ENCODE results near the gene GLYATL1B.
A peak's percentile ranks its signal among the peaks of the same experiment; 100 is the strongest.
"Not testable (repeated sequence)": the region's sequence is repeated elsewhere in the genome, so short reads cannot be mapped to it uniquely, and the experiment has no call there.

The GLYATL1B gene

GRCh38 chr11:59062602-59063529 lies 23.2 kb upstream of the GLYATL1B start:
- in situ Hi-C loops (cut with HindIII; ENCODE audit: low sequenced_read_pairs) = no loop called here
- peak overlapping the region; percentile 19 for H3K4me3 ChIP-seq (ENCODE audit: low read depth, low read length)
- DNase-seq (ENCODE audit: low read depth) = no peak
- TF ChIP-seq CTCF (IDR thresholded peaks at IDR 0.05; ENCODE audit: low read depth, low read length, missing control alignments) = no peak

- in situ Hi-C loops (cut with HindIII; ENCODE audit: low sequenced_read_pairs); DNase-seq (ENCODE audit: low read depth); H3K4me3 ChIP-seq (ENCODE audit: low read depth, low read length): not testable (repeated sequence)
Observed at GRCh38 chr11:59063996-59064727, 21.9 kb upstream of the GLYATL1B start.

- in situ Hi-C loops (cut with HindIII; ENCODE audit: low sequenced_read_pairs) = no loop called here
- no peak for DNase-seq (ENCODE audit: low read depth)
- no peak for TF ChIP-seq CTCF (IDR thresholded peaks at IDR 0.05; ENCODE audit: low read depth, low read length, missing control alignments)
Observed at GRCh38 chr11:59069087-59069486, 17.0 kb upstream of the GLYATL1B start.

GRCh38 chr11:59076876-59077571 lies 9.1 kb upstream of the GLYATL1B start:
- H3K4me3 ChIP-seq (ENCODE audit: low read depth, low read length) = no peak overlapping the region
- no peak for TF ChIP-seq CTCF (IDR thresholded peaks at IDR 0.05; ENCODE audit: low read depth, low read length, missing control alignments)
- no peak for DNase-seq (ENCODE audit: low read depth)
- in situ Hi-C loops (cut with HindIII; ENCODE audit: low sequenced_read_pairs) = no loop called here

More at GRCh38 chr11:59069087-59069486, 17.0 kb upstream of the GLYATL1B start:
- H3K4me3 ChIP-seq (ENCODE audit: low read depth, low read length) = no peak overlapping the region

GRCh38 chr11:59078435-59078834 lies 7.7 kb upstream of the GLYATL1B start:
- H3K4me3 ChIP-seq (ENCODE audit: low read depth, low read length) = no peak overlapping the region
- in situ Hi-C loops (cut with HindIII; ENCODE audit: low sequenced_read_pairs) = no loop called here
- no peak for DNase-seq (ENCODE audit: low read depth)
- TF ChIP-seq CTCF (IDR thresholded peaks at IDR 0.05; ENCODE audit: low read depth, low read length, missing control alignments) = no peak

DNA sequence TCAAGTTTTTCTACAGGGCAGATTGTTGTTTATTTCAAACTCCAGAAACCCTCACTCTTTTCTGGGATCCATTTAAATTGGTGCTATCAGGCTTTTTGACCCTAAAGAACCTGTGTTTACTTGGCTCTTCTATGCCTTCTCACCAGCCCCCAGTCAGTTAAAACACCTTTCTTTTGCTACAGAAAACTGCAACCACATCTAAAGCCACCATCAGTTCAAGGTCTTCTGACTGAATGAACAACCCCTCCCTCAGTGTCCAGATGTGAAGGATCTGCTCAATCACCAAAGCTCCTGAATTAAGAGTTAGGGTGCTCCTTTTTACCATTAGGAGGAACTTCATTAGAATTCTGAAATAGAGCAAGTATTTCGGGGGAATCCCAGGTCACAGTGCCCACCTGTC lies 7.0 kb upstream of the GLYATL1B start:
- no peak for DNase-seq (ENCODE audit: low read depth)
- in situ Hi-C loops (cut with HindIII; ENCODE audit: low sequenced_read_pairs) = no loop called here
- TF ChIP-seq CTCF (IDR thresholded peaks at IDR 0.05; ENCODE audit: low read depth, low read length, missing control alignments) = no peak
- H3K4me3 ChIP-seq (ENCODE audit: low read depth, low read length) = no peak overlapping the region

DNA sequence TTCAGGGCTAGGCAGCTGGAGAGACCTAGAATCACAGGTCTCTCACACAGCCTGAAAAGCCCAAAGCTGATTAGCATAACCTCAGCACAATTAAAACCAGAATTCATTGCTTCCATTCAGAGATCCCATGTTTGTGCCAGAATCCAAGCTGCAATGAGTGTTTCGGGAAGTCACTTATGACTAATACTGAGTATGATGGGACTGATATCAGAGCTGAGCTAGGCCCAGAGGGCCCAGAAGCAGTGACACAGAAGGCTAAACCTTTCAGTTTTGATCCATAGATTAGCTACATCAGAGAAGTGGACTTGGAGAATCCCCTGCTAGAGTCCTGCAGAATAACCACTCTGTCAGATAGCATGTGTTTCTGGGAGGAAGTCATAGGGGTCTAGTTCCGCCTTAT lies 5.7 kb upstream of the GLYATL1B start:
- in situ Hi-C loops (cut with HindIII; ENCODE audit: low sequenced_read_pairs); DNase-seq (ENCODE audit: low read depth); H3K4me3 ChIP-seq (ENCODE audit: low read depth, low read length): not testable (repeated sequence)

- in situ Hi-C loops (cut with HindIII; ENCODE audit: low sequenced_read_pairs); DNase-seq (ENCODE audit: low read depth); H3K4me3 ChIP-seq (ENCODE audit: low read depth, low read length): not testable (repeated sequence)
Observed at GRCh38 chr11:59081430-59082020, 4.6 kb upstream of the GLYATL1B start.
